ENCODE data around the gene METAP1.
"Not testable (repeated sequence)": the region's sequence is repeated elsewhere in the genome, so short reads cannot be mapped to it uniquely, and the experiment has no call there.

The METAP1 gene

GRCh38 chr4:99099814-99100213, 104.3 kb downstream of the METAP1 start:
- DNase-seq (ENCODE audit: low read depth): not testable (repeated sequence)

GRCh38 chr4:99100876-99101275, 105.4 kb downstream of the METAP1 start:
- no peak for DNase-seq (ENCODE audit: low read depth)

- DNase-seq (ENCODE audit: low read depth): no peak
Observed at GRCh38 chr4:99102634-99103033, 107.1 kb downstream of the METAP1 start.

GRCh38 chr4:99103166-99103565, 107.6 kb downstream of the METAP1 start:
- DNase-seq (ENCODE audit: low read depth): no peak

- no peak for DNase-seq (ENCODE audit: low read depth)
Observed at GRCh38 chr4:99104153-99104552, 108.6 kb downstream of the METAP1 start.

- not testable (repeated sequence) for DNase-seq (ENCODE audit: low read depth)
Observed at GRCh38 chr4:99109286-99109685, 113.8 kb downstream of the METAP1 start.

Measured in activated T-cell treated with anti-CD3 and anti-CD28 coated beads for 1 hour (primary cell).